ENCODE measurements around the gene UBE2J2.

- TF ChIP-seq ELF4 (IDR thresholded peaks at IDR 0.05) (no peak), NFRKB (IDR thresholded peaks at IDR 0.05) (no peak), BHLHE40 (IDR thresholded peaks at IDR 0.05; ENCODE audit: borderline replicate concordance) (no peak), FOXK2 (IDR thresholded peaks at IDR 0.05) (no peak)
Observed at GRCh38 chr1:1226566-1227362, 46.9 kb downstream of the UBE2J2 start.

All from HEK293T (cell line).